Prostate gland (tissue), 2 donors: ENCODE results near the gene RNF217. TPM values are rescaled to one million over a fixed set of nuclear protein-coding genes. Genes with fewer than 3 reads are reported as not detected.
"Not testable (repeated sequence)": the region's sequence is repeated elsewhere in the genome, so short reads cannot be mapped to it uniquely, and the experiment has no call there.

Experiments
- DNase-seq: peaks from one replicate; pipeline ENCODE4 v3.0.0-alpha.2; 2019; ENCODE audit warnings: low spot score
- H3K27ac ChIP-seq, 2 donors: fragments of 200-600 bp; sonication (generic); 2 replicates each; pipeline ENCODE4 v1.5.1; 2017 to 2019
- H3K27me3 ChIP-seq: fragments of 200-600 bp; sonication (generic); replicated peaks from 2 replicates; pipeline ENCODE4 v1.5.1; 2019; ENCODE audit not compliant: insufficient read depth
- H3K36me3 ChIP-seq, 2 donors: fragments of 200-600 bp; sonication (generic); 1 replicate in 1 of 2; 2 replicates in 1 of 2; pipeline versions ENCODE4 v1.5.1 to v1.8.1; 2017 to 2019
- H3K4me1 ChIP-seq: fragments of 200-600 bp; sonication (generic); replicated peaks from 2 replicates; pipeline ENCODE4 v1.5.1; 2019
- H3K4me3 ChIP-seq, 2 donors: fragments of 200-600 bp; sonication (generic); 2 replicates each; pipeline ENCODE4 v1.5.1; 2017 to 2019
- H3K9me3 ChIP-seq: fragments of 200-600 bp; sonication (generic); 2 replicates; pipeline ENCODE4 v1.5.1; 2017
- POLR2A ChIP-seq: fragments of 450-650 bp; IDR thresholded peaks from one replicate; pipeline ENCODE4 v1.6.1; 2016; ENCODE audit warnings: antibody characterized with exemption, mild to moderate bottlenecking
- POLR2AphosphoS5 ChIP-seq: sonication (generic); formaldehyde crosslinking; IDR thresholded peaks from one replicate; pipeline ENCODE4 v1.6.1; 2017; ENCODE audit warnings: antibody characterized with exemption
- WGBS: methylation state at CpG from one replicate; pipeline ENCODE4 v1.1.5; 2018; 5-methylcytosine and 5-hydroxymethylcytosine counted together
- intact Hi-C: fragments of 100-400 bp; cut with DNase I; formaldehyde crosslinking; loops from one replicate; pipeline ENCODE4 v1.14.2; 2022
- total RNA-seq, 2 donors: library from RNA; depleted of rRNA; stranded (reverse); fragments of >200 nt; gene quantifications; one replicate each; pipeline ENCODE4 v1.1.0, GENCODE V29; 2016
- TF ChIP-seq, protein P1 (sequence below), 4 experiments: fragments of 200-600 bp in 2 of 4; fragments of 450-650 bp in 2 of 4; sonication (generic) in 2 of 4; IDR thresholded peaks; 1 replicate in 3 of 4; 2 replicates in 1 of 4; pipeline ENCODE4 v1.5.1; 2016 to 2019; ENCODE audit warnings: antibody characterized with exemption in 4 of 4, mild to moderate bottlenecking in 2 of 4, moderate library complexity in 2 of 4

The RNF217 gene
- total RNA-seq, 2 donors from 2014 or later, result 12.1 to 24.3 TPM

GRCh38 chr6:125121894-125122293 is 159.7 kb downstream of the RNF217 start:
- H3K36me3 ChIP-seq, result no peaks in the 10 kb centered on the region
- WGBS, result 87% methylated on average over 1 of the region's 1 CpG
- no peaks in the 10 kb centered on the region for H3K4me1 ChIP-seq
- H3K9me3 ChIP-seq, result no peaks in the 10 kb centered on the region
- H3K27me3 ChIP-seq, result no peaks in the 10 kb centered on the region
- TF ChIP-seq POLR2A (no peak), POLR2AphosphoS5 (no peak)
- TF ChIP-seq, protein P1, sequence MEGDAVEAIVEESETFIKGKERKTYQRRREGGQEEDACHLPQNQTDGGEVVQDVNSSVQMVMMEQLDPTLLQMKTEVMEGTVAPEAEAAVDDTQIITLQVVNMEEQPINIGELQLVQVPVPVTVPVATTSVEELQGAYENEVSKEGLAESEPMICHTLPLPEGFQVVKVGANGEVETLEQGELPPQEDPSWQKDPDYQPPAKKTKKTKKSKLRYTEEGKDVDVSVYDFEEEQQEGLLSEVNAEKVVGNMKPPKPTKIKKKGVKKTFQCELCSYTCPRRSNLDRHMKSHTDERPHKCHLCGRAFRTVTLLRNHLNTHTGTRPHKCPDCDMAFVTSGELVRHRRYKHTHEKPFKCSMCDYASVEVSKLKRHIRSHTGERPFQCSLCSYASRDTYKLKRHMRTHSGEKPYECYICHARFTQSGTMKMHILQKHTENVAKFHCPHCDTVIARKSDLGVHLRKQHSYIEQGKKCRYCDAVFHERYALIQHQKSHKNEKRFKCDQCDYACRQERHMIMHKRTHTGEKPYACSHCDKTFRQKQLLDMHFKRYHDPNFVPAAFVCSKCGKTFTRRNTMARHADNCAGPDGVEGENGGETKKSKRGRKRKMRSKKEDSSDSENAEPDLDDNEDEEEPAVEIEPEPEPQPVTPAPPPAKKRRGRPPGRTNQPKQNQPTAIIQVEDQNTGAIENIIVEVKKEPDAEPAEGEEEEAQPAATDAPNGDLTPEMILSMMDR (IDR thresholded peaks at IDR 0.05), result no peak
- H3K4me3 ChIP-seq, result no peak overlapping the region
- DNase-seq, result no peak
- intact Hi-C loops, result no loop called here
- H3K27ac ChIP-seq, result no peak overlapping the region

DNA sequence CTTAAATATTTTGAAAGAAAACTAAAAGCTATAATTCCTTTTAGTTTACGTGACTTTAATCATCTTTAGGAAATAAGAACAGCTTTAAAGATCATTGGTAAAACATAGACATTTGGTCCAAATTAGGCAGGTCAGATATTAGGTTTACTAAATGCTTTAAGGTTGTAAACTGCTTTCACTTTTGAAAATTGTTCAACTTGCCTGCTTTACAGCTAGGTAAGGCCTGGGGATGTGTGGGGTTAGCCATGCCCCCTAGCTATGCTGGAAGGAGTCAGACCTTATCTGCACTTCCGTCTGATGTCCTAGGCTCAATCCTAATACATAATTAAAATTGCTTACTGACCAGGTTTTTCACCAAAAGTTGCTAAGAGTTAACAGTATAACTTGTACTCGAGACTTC is 160.8 kb downstream of the RNF217 start:
- H3K27ac ChIP-seq, result no peak overlapping the region
- no peaks in the 10 kb centered on the region for H3K9me3 ChIP-seq
- no peaks in the 10 kb centered on the region for H3K27me3 ChIP-seq
- no peaks in the 10 kb centered on the region for H3K4me1 ChIP-seq
- H3K36me3 ChIP-seq, result no peaks in the 10 kb centered on the region
- WGBS, result 81% methylated on average over 3 of the region's 3 CpGs
- H3K4me3 ChIP-seq, result no peak overlapping the region
- TF ChIP-seq POLR2A (no peak), POLR2AphosphoS5 (no peak)
- TF ChIP-seq, protein P1 (IDR thresholded peaks at IDR 0.05), result no peak
- intact Hi-C loops, result no loop called here
- DNase-seq, result no peak

- Histone ChIP-seq H3K4me3 (no peak overlapping the region), H3K36me3 (no peaks in the 10 kb centered on the region), H3K4me1 (no peaks in the 10 kb centered on the region), H3K9me3 (no peaks in the 10 kb centered on the region), H3K27ac (no peak overlapping the region), H3K27me3 (no peaks in the 10 kb centered on the region)
- intact Hi-C loops, result no loop called here
- TF ChIP-seq POLR2A, result no peak
- TF ChIP-seq POLR2AphosphoS5, result no peak
- TF ChIP-seq, protein P1 (IDR thresholded peaks at IDR 0.05), result no peak
- 84% methylated on average over 8 of the region's 8 CpGs for WGBS
- DNase-seq, result no peak
Measured at GRCh38 chr6:125123468-125124048, 161.3 kb downstream of the RNF217 start.

- no peaks in the 10 kb centered on the region for H3K36me3 ChIP-seq
- 89% methylated on average over 6 of the region's 6 CpGs for WGBS
- intact Hi-C loops, result no loop called here
- TF ChIP-seq, protein P1 (IDR thresholded peaks at IDR 0.05), result no peak
- TF ChIP-seq POLR2AphosphoS5, result no peak
- TF ChIP-seq POLR2A, result no peak
- no peaks in the 10 kb centered on the region for H3K4me1 ChIP-seq
- DNase-seq, result no peak
- H3K4me3 ChIP-seq, result no peak overlapping the region
- no peaks in the 10 kb centered on the region for H3K27me3 ChIP-seq
- H3K27ac ChIP-seq, result no peak overlapping the region
- no peaks in the 10 kb centered on the region for H3K9me3 ChIP-seq
Measured at GRCh38 chr6:125124049-125124669, 161.9 kb downstream of the RNF217 start.

- DNase-seq, intact Hi-C loops, H3K36me3 ChIP-seq, H3K4me1 ChIP-seq, H3K9me3 ChIP-seq, H3K4me3 ChIP-seq, H3K27ac ChIP-seq, H3K27me3 ChIP-seq: not testable (repeated sequence)
- WGBS, result 97% methylated on average over 23 of the region's 23 CpGs
Measured at GRCh38 chr6:125125856-125126255, 163.6 kb downstream of the RNF217 start.
